Left ventricle myocardium inferior (tissue), 1 donor: ENCODE results near the gene NDUFS8. TPM values are rescaled to one million over a fixed set of nuclear protein-coding genes. Genes with fewer than 3 reads are reported as not detected.

ENCODE experiments used
- DNase-seq: peaks from one replicate; pipeline ENCODE4 v3.0.0-alpha.2; 2020
- H3K27ac ChIP-seq: fragments of 200-600 bp; replicated peaks from 2 replicates; pipeline ENCODE4 v1.8.0; 2021
- H3K27me3 ChIP-seq: fragments of 200-600 bp; 2 replicates; pipeline ENCODE4 v1.8.0; 2021; ENCODE audit warnings: low read depth
- H3K36me3 ChIP-seq: fragments of 200-600 bp; 2 replicates; pipeline ENCODE4 v1.8.0; 2021
- H3K4me1 ChIP-seq: fragments of 200-600 bp; 2 replicates; pipeline ENCODE4 v1.8.0; 2021
- H3K4me3 ChIP-seq: fragments of 200-600 bp; 2 replicates; pipeline ENCODE4 v1.8.0; 2021; ENCODE audit warnings: mild to moderate bottlenecking, moderate library complexity
- H3K9me3 ChIP-seq: fragments of 200-600 bp; replicated peaks from 2 replicates; pipeline ENCODE4 v1.8.0; 2021
- intact Hi-C: fragments of 100-400 bp; cut with micrococcal nuclease; formaldehyde crosslinking; loops from one replicate; pipeline ENCODE4 v1.11.0; 2022
- total RNA-seq: library from RNA; stranded (reverse); fragmentation: NEBNext Ultra II Directional; extraction: Animal tissue kit (Norgen Biotek cat#: 25700); gene quantifications from one replicate; pipeline ENCODE4 v1.2.1, GENCODE V29; 2021
- TF ChIP-seq, protein P1 (sequence below): fragments of 200-600 bp; IDR thresholded peaks from 2 replicates; pipeline ENCODE4 v1.8.0; 2021; ENCODE audit warnings: antibody characterized with exemption, mild to moderate bottlenecking, borderline replicate concordance
- donor health status: DM: no; HTN: yes; CAD: no; lungs with severe emphysema.

Gene NDUFS8
- total RNA-seq, 1 donor from 2014 or later = 436 TPM

DNA sequence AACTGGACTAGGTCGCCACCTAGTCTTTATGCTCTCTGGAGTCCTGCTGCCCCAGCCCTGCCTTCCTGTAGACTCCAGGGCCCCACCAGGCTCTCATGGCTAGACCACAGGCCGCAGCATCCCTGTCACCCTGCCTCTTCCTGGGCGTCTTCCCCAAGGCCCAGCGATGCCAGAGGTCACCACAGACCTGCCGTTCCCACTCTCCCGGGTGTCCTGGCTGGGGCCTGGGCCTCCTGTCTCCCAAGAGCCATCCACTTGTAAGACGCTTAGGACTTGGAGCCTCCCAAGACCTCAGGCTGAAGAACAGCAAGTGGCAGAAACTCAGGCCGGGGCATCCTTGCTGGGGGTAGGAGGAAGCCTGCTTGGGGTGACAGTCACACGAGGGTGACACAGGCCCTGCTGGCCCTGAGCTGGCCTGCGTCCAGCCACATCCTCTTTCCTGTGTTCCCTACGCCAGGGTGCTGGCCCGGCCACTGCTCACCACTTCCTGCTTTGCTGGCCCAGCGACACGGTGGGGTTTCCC is 6.3 kb downstream of the NDUFS8 start:
- H3K4me3 ChIP-seq = no peak overlapping the region
- H3K36me3 ChIP-seq = peaks cover 38% of the 10 kb centered on the region
- peak; percentile 73 for DNase-seq
- intact Hi-C loops = no loop called here
- peak overlapping the region; percentile 94 for H3K27ac ChIP-seq
- peaks cover 88% of the 10 kb centered on the region for H3K4me1 ChIP-seq
- TF ChIP-seq, protein P1, sequence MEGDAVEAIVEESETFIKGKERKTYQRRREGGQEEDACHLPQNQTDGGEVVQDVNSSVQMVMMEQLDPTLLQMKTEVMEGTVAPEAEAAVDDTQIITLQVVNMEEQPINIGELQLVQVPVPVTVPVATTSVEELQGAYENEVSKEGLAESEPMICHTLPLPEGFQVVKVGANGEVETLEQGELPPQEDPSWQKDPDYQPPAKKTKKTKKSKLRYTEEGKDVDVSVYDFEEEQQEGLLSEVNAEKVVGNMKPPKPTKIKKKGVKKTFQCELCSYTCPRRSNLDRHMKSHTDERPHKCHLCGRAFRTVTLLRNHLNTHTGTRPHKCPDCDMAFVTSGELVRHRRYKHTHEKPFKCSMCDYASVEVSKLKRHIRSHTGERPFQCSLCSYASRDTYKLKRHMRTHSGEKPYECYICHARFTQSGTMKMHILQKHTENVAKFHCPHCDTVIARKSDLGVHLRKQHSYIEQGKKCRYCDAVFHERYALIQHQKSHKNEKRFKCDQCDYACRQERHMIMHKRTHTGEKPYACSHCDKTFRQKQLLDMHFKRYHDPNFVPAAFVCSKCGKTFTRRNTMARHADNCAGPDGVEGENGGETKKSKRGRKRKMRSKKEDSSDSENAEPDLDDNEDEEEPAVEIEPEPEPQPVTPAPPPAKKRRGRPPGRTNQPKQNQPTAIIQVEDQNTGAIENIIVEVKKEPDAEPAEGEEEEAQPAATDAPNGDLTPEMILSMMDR = no peak
- H3K9me3 ChIP-seq = no peaks in the 10 kb centered on the region
- no peaks in the 10 kb centered on the region for H3K27me3 ChIP-seq

DNA sequence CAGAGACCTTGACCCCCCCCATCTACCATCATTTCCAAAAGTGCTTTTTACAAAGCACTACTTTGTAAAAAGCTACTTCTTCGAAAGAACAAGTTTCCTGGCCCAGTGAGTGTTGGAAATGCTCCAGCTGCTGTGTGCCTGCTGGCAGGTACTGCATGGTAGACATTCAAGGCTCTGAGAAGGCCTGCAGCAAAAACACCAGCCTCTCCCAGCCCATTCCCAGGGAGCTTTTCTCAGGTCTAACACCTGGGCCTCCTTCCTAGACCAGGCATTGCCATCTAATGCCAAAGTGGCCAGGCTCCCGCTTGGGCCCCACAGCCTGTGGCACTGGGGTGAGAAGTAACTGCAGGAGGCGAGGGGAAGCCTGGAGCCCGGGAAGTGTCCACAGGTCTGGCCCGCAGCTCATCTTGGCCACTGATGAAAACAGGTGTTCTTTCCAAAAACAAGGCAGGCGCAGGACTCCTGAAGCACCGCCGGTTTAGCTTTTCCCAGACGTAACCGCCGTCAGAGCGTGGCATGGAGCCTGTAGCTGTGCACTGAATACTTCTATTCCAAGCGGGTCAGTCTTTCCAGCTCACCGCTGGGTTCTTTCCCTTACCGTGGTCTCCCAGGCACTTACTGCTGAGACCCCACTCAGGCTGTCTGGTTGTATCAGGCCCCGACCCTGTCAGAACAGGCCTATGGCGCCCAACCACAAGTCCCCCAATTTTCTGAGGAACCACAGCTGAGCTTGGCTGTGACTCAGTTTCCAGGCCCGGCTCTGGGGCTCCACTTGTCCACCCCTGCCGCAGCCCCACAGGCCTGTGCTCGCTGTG is 7.1 kb downstream of the NDUFS8 start:
- TF ChIP-seq, protein P1 = no peak
- Histone ChIP-seq H3K36me3 (peaks cover 34% of the 10 kb centered on the region), H3K4me1 (peaks cover 80% of the 10 kb centered on the region), H3K27me3 (no peaks in the 10 kb centered on the region), H3K9me3 (no peaks in the 10 kb centered on the region), H3K27ac (peak overlapping the region; percentile 94), H3K4me3 (peak overlapping the region; percentile 78)
- no peak for DNase-seq
- intact Hi-C loops = no loop called here

DNA sequence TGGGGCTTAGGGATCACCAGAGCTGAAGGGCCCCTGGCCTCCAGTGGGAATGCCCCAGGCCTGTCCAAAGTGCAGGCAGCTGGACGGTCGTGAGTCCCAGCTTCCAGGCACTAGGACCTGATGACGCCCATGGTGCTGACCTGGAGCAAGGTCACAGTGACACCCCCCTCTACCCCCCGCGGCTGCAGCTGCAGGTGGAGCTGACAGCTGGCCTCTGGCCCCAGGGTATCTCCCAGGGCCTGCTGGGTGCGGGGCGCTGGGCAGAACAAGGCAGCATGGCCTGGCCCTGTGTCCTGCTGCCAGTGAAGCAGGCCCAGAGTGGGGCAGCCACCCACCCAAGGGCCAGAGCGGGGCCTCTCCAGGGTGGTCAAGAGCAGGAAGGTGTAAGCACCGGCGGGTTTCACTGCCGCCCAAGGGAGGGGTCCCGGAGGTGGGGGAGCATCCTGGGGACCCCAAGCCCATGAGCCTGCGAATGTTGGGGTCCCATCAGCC is 7.8 kb downstream of the NDUFS8 start:
- H3K36me3 ChIP-seq = peaks cover 32% of the 10 kb centered on the region
- no peak for DNase-seq
- intact Hi-C loops = no loop called here

DNA sequence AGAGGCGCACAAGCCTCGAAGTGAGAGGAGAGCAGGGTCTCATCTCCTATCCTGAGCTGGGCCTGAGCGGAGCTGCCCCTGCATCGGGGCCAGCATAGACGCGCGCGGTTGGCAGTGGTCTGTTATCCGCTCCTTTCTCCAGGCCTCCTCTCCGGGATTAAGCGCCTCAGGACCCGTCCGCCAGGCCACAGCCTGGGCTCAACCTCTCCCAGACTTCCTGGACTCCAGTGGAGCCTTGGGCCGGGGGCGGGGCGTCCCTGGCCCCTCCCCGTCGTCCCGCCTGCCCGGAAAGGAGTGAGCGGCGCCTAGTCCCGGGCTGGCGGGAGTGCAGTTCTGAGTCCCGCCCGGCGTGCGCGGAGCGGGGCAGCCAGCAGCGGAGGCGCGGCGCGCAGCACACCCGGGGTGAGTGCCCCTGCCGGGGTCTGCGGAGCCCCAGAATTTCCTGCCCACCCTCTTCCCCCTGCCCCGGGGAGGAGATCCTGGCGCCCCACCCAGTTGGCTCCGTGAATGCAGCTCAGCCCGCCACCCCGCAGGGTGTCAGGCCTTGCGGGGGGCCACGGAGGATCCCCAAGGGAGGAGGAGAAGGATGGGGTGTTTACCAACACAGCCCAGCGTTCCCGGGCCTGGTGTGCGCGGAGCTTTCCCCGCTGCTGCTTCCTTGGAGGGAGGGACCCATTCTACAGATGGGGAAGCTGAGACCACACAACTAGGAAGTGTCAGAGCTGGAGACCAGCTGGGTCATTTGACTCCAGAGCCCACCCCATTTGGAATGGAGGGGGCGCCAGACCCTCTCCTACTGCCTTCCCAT is 8.4 kb downstream of the NDUFS8 start, which contains the start of gene TCIRG1:
Gene TCIRG1, plus strand, starts transcription at position 308 of the 808 bp plus-strand sequence. CDS start 2,247 bp downstream, outside the sequence.
- no peaks in the 10 kb centered on the region for H3K9me3 ChIP-seq

More for the DNA sequence above, 7.8 kb downstream of the NDUFS8 start:
- no peaks in the 10 kb centered on the region for H3K27me3 ChIP-seq
- peaks cover 73% of the 10 kb centered on the region for H3K4me1 ChIP-seq
- H3K9me3 ChIP-seq = no peaks in the 10 kb centered on the region
- TF ChIP-seq, protein P1 = no peak
- peak overlapping the region; percentile 78 for H3K4me3 ChIP-seq
- peak overlapping the region; percentile 94 for H3K27ac ChIP-seq

More for the DNA sequence above, 8.4 kb downstream of the NDUFS8 start, which contains the start of gene TCIRG1:
- peak within 1 kb of the TSS; percentile 78 for H3K4me3 ChIP-seq
- peaks cover 67% of the 10 kb centered on the region for H3K4me1 ChIP-seq
- DNase-seq = peak; percentile 90
- H3K36me3 ChIP-seq = peaks cover 29% of the 10 kb centered on the region
- H3K27me3 ChIP-seq = no peaks in the 10 kb centered on the region
- H3K27ac ChIP-seq = peak within 1 kb of the TSS; percentile 94
- intact Hi-C loops = no loop called here
- TF ChIP-seq, protein P1 = peak; percentile 28
